ENCODE results near the gene BGLAP.

DNA sequence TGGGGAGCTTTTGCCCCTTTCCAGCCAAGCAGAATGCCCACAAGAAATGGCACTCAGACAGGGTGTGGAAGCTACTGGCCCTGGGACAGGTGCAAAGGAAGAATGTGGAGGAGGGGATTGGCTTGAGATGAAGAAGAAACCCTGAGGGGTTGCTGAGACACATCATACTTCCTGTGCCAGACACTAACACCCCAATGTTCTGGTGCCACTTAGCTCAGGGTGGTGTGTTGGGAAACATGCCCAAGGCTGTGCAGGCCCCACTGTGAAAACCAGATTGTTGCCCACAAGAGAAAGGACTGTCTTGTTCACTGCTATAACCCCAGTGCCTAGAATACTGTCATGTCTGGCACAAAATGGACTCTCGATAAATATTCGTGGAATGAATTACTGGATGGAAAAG lies 15.7 kb downstream of the BGLAP start:
- TF ChIP-seq, protein P1, sequence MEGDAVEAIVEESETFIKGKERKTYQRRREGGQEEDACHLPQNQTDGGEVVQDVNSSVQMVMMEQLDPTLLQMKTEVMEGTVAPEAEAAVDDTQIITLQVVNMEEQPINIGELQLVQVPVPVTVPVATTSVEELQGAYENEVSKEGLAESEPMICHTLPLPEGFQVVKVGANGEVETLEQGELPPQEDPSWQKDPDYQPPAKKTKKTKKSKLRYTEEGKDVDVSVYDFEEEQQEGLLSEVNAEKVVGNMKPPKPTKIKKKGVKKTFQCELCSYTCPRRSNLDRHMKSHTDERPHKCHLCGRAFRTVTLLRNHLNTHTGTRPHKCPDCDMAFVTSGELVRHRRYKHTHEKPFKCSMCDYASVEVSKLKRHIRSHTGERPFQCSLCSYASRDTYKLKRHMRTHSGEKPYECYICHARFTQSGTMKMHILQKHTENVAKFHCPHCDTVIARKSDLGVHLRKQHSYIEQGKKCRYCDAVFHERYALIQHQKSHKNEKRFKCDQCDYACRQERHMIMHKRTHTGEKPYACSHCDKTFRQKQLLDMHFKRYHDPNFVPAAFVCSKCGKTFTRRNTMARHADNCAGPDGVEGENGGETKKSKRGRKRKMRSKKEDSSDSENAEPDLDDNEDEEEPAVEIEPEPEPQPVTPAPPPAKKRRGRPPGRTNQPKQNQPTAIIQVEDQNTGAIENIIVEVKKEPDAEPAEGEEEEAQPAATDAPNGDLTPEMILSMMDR (IDR thresholded peaks at IDR 0.05): no peak
- TF ChIP-seq POLR2A (IDR thresholded peaks at IDR 0.05): no peak
- no peak for TF ChIP-seq EP300 (IDR thresholded peaks at IDR 0.05)
